CD4-positive, alpha-beta T cell treated with Interleukin-17A for 4 hours (primary cell): Measurements from ENCODE around the gene HLA-DQB2.
"Not testable (repeated sequence)": the region's sequence is repeated elsewhere in the genome, so short reads cannot be mapped to it uniquely, and the experiment has no call there.

Experiments
- DNase-seq: peaks from one replicate; pipeline ENCODE4 v3.0.0-alpha.2; 2020; ENCODE audit warnings: mixed read lengths

The HLA-DQB2 gene

GRCh38 chr6:32763421-32763820 lies at the start of gene HLA-DQB2:
TSS of gene HLA-DQB2 (minus strand) at chr6:32763532. CDS start at chr6:32763470, 62 bp downstream.
- no peak for DNase-seq

GRCh38 chr6:32809171-32809570 lies 45.8 kb upstream of the HLA-DQB2 start:
- no peak for DNase-seq

- DNase-seq = no peak
These were observed 43.8 kb upstream of the HLA-DQB2 start for GRCh38 chr6:32807020-32807580.

- DNase-seq = not testable (repeated sequence)
These were observed 42.1 kb upstream of the HLA-DQB2 start for GRCh38 chr6:32805404-32805803.

GRCh38 chr6:32803416-32803815 lies 40.1 kb upstream of the HLA-DQB2 start:
- no peak for DNase-seq

GRCh38 chr6:32799740-32800139 lies 36.4 kb upstream of the HLA-DQB2 start:
- DNase-seq = no peak

- DNase-seq = no peak
These were observed 35.8 kb upstream of the HLA-DQB2 start for GRCh38 chr6:32799168-32799567.

- peak; percentile 85 for DNase-seq
These were observed 33.8 kb upstream of the HLA-DQB2 start for GRCh38 chr6:32796848-32797776.

- DNase-seq = no peak
These were observed 31.2 kb upstream of the HLA-DQB2 start for GRCh38 chr6:32794510-32794909.

- DNase-seq = no peak
These were observed 29.6 kb upstream of the HLA-DQB2 start for GRCh38 chr6:32792901-32793435.

GRCh38 chr6:32790306-32790705 lies 27.0 kb upstream of the HLA-DQB2 start:
- no peak for DNase-seq

GRCh38 chr6:32785781-32786533 lies 22.6 kb upstream of the HLA-DQB2 start:
- DNase-seq = peak; percentile 32

- not testable (repeated sequence) for DNase-seq
These were observed 19.6 kb upstream of the HLA-DQB2 start for GRCh38 chr6:32782923-32783322.

- DNase-seq = no peak
These were observed 15.7 kb upstream of the HLA-DQB2 start for GRCh38 chr6:32779036-32779435.

GRCh38 chr6:32775071-32775470 lies 11.7 kb upstream of the HLA-DQB2 start:
- no peak for DNase-seq

- no peak for DNase-seq
These were observed 11.1 kb upstream of the HLA-DQB2 start for GRCh38 chr6:32774426-32774825.

- DNase-seq = no peak
These were observed 9.3 kb upstream of the HLA-DQB2 start for GRCh38 chr6:32772656-32773055.

- DNase-seq = no peak
These were observed 716 bp upstream of the HLA-DQB2 start for GRCh38 chr6:32764048-32764447.

- DNase-seq = no peak
These were observed 1.8 kb downstream of the HLA-DQB2 start for GRCh38 chr6:32761548-32761947.

GRCh38 chr6:32761072-32761471 lies 2.3 kb downstream of the HLA-DQB2 start:
- peak; percentile 40 for DNase-seq

GRCh38 chr6:32759669-32760068 lies 3.7 kb downstream of the HLA-DQB2 start:
- no peak for DNase-seq

- DNase-seq = no peak
These were observed 10.8 kb downstream of the HLA-DQB2 start for GRCh38 chr6:32752580-32752979.

- not testable (repeated sequence) for DNase-seq
These were observed 17.7 kb downstream of the HLA-DQB2 start for GRCh38 chr6:32745649-32746048.
